BLaER1 (cell line): ENCODE data around the gene ABTB1.

Source experiments
- H3K27ac ChIP-seq: shearing (Covaris generic); formaldehyde crosslinking; 2 replicates; pipeline ENCODE4 v1.8.1; 2022
- H3K27me3 ChIP-seq: shearing (Covaris generic); formaldehyde crosslinking; 2 replicates; pipeline ENCODE4 v1.8.1; 2022
- H3K36me3 ChIP-seq: shearing (Covaris generic); formaldehyde crosslinking; 2 replicates; pipeline ENCODE4 v1.8.1; 2022
- H3K4me1 ChIP-seq: shearing (Covaris generic); formaldehyde crosslinking; 2 replicates; pipeline ENCODE4 v1.8.1; 2022
- H3K4me2 ChIP-seq: shearing (Covaris generic); formaldehyde crosslinking; 2 replicates; pipeline ENCODE4 v1.8.1; 2022
- H3K4me3 ChIP-seq: shearing (Covaris generic); formaldehyde crosslinking; 2 replicates; pipeline ENCODE4 v1.8.1; 2022
- H3K9ac ChIP-seq: shearing (Covaris generic); formaldehyde crosslinking; 2 replicates; pipeline ENCODE4 v1.8.1; 2022
- H3K9me3 ChIP-seq: shearing (Covaris generic); formaldehyde crosslinking; 2 replicates; pipeline ENCODE4 v1.8.1; 2022
- H4K20me1 ChIP-seq: shearing (Covaris generic); formaldehyde crosslinking; 2 replicates; pipeline ENCODE4 v1.8.1; 2022
- Cebpa-rat ChIP-seq: shearing (Covaris generic); IDR thresholded peaks from 2 replicates; pipeline ENCODE4 v1.8.1; 2022

ABTB1 gene

DNA sequence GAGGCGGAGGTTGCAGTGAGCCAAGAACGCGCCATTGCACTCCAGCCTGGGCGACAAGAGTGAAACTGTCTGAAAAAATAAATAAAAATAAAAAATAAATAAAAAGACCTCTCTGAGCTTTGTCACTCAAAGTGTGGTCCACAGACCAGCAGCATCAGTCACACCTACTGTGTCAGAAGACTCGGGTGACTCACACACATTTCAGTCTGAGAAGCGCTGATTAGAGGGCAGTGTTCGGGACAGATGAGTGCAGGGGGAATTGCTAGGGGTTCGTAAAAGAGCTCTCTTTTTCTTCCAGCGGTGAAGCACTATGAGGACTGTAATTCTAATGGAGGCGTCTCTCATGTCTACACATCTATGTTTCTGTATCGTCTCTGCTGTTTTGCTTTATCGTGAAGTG, 38.1 kb upstream of the ABTB1 start:
- no peak for TF ChIP-seq Cebpa-rat
- H4K20me1 ChIP-seq, result peaks cover 48% of the 10 kb centered on the region
- no peak overlapping the region for H3K4me3 ChIP-seq
- H3K9me3 ChIP-seq, result no peaks in the 10 kb centered on the region
- H3K27me3 ChIP-seq, result peaks cover 13% of the 10 kb centered on the region
- H3K4me1 ChIP-seq, result peaks cover 38% of the 10 kb centered on the region
- H3K36me3 ChIP-seq, result peaks cover 1% of the 10 kb centered on the region; the same call in 1 of the 2 replicates
- H3K27ac ChIP-seq, result no peak overlapping the region
- H3K9ac ChIP-seq, result no peak overlapping the region
- H3K4me2 ChIP-seq, result no peak overlapping the region

DNA sequence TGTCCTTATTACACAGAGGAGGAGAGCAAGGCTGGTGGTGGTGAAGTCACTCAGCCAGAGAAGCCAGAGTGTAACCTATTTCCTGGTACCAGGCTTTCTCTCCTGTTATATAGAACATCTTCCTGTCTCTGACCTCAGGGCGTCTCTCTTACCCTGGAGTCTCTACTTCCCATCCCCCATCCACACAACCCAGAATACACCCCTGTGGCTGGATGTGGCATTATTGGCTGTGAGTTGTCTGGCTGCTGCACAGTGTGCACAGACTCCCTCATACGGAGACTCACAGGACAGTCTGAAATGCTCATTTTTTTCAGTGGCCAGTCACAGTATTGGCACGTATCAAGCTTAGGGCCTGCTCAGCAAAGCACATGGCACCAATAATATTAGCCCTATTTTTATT, 35.2 kb upstream of the ABTB1 start:
- no peak overlapping the region for H3K4me3 ChIP-seq
- peaks cover 12% of the 10 kb centered on the region; the same call in 1 of the 2 replicates for H3K36me3 ChIP-seq
- no peak for TF ChIP-seq Cebpa-rat

DNA sequence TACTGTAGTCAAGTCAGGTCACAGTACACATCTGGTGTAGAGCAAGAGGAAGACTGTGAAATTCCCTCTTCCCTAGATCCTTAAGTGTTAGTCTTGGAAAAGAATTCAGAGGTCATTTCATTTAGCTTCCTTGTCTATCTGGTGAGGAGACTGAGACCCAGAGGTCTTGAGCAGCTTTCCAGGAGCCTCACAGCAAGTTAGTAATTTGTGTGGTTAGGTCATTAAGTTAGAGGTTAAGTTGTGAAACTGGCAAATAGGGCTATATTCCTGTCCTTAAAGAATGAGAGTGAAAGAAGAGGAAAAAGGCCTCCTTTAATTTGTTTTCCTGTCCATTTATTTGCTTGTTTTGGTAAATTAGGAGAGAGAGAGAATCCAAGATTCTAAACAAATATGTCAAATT, 34.8 kb upstream of the ABTB1 start:
- Histone ChIP-seq H3K36me3 (peaks cover 12% of the 10 kb centered on the region; the same call in 1 of the 2 replicates), H3K9me3 (no peaks in the 10 kb centered on the region), H3K9ac (no peak overlapping the region), H3K4me1 (peaks cover 28% of the 10 kb centered on the region), H4K20me1 (peaks cover 31% of the 10 kb centered on the region), H3K4me3 (no peak overlapping the region), H3K27me3 (no peaks in the 10 kb centered on the region), H3K27ac (no peak overlapping the region), H3K4me2 (peak overlapping the region; percentile 77)
- TF ChIP-seq Cebpa-rat, result no peak

More for the DNA sequence above, 35.2 kb upstream of the ABTB1 start:
- H3K4me2 ChIP-seq, result peak overlapping the region; percentile 77
- H3K9ac ChIP-seq, result no peak overlapping the region
- H3K27ac ChIP-seq, result no peak overlapping the region
- H4K20me1 ChIP-seq, result peaks cover 32% of the 10 kb centered on the region
- H3K27me3 ChIP-seq, result no peaks in the 10 kb centered on the region
- H3K9me3 ChIP-seq, result no peaks in the 10 kb centered on the region
- H3K4me1 ChIP-seq, result peaks cover 28% of the 10 kb centered on the region

DNA sequence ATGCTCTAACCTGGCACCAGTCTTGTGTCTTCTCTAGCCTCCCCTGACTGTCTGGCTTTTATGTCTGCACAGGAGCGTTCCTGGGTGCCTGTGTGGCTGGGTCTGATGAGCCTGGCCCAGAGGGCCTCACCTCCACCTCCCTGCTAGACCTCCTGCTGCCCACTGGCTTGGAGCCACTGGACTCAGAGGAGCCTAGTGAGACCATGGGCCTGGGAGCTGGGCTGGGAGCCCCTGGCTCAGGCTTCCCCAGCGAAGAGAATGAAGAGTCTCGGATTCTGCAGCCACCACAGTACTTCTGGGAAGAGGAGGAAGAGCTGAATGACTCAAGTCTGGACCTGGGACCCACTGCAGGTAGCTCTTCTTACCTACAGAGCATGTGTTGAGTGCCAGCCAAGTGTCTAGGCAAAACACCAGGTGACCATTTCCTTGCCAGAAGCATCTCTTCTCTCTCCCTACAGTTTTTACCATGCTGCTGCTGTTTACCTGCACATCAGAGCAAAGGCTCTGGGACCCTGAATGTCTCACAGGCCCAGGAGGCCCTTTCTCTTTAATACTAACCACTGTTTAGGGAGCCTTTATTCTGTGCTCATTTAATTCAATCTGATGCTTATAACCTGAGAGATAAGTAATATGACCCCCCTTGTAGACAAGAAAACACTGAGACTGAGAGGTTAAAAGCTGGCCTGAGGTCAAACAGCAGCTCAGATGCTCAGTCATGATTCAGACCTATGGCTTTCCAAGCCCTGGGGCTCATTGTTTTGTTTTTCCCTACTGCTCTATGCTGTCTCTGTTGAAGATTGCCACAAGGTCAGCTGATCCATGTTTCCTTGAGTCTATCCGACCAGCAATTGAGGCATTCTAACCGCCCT, 33.3 kb upstream of the ABTB1 start:
- no peaks in the 10 kb centered on the region for H3K9me3 ChIP-seq
- no peaks in the 10 kb centered on the region for H3K27me3 ChIP-seq
- no peak for TF ChIP-seq Cebpa-rat
- H3K4me1 ChIP-seq, result peaks cover 42% of the 10 kb centered on the region
- H3K36me3 ChIP-seq, result peaks cover 12% of the 10 kb centered on the region; the same call in 1 of the 2 replicates
- no peak overlapping the region for H3K4me3 ChIP-seq
- no peak overlapping the region for H3K27ac ChIP-seq
- peaks cover 31% of the 10 kb centered on the region for H4K20me1 ChIP-seq
- H3K9ac ChIP-seq, result no peak overlapping the region
- no peak overlapping the region for H3K4me2 ChIP-seq

DNA sequence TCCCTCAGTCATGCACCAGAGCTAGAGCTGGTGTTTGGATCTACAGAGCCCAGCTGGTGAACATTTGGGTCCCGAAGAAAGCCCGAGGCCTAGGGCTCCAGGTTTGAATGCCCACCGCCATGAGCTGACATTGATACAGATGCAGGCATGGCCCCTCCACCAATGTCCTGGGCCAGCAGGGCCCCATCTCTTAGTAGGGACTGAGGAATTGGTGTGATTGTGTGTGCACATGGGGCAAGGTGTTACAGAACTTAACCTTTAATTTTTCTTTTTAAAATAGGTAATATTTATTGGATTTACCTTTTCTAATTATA, 32.8 kb upstream of the ABTB1 start:
- Histone ChIP-seq H3K4me3 (no peak overlapping the region), H3K4me1 (peaks cover 47% of the 10 kb centered on the region), H3K27me3 (no peaks in the 10 kb centered on the region), H3K9ac (no peak overlapping the region), H3K27ac (no peak overlapping the region), H3K4me2 (no peak overlapping the region), H4K20me1 (peaks cover 31% of the 10 kb centered on the region), H3K9me3 (no peaks in the 10 kb centered on the region), H3K36me3 (peaks cover 12% of the 10 kb centered on the region; the same call in 1 of the 2 replicates)
- TF ChIP-seq Cebpa-rat, result no peak

DNA sequence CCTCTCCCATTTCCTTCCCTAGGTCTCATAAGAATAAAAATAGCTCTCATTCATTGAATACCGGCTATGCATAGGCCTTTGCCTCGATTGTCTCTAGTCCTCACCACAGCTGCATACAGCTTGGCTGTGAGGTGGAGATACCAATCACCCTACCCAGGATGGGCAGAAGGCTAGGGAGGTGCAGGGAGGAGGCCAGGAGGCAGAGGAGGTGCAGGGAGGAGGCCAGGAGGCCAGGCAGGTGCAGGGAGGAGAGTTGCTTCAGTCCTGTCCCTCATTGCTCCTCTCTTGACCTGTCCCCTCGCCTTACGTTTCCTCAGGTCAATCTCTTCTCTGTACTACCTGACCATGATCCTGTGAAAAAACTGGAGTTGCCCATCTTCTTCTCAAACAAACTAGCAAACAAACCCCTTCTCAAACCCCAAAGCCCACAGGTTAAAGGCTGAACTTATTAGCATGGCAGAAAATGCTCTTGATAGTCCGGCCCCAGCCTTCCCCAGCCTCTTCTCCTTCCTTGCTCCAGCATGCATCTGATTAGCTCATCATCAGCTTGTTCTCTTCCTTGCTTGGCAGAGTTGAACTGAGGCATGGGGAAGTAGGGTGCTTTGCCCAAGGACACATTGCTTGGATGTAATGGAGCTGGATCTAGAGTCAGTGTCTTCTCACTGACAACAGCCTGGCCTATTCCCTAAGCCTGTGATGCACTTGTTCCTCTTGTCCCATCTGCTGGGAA, 27.9 kb upstream of the ABTB1 start:
- peak overlapping the region; percentile 20; the same call in 1 of the 2 replicates for H3K4me3 ChIP-seq
- no peaks in the 10 kb centered on the region for H3K27me3 ChIP-seq
- peak overlapping the region; percentile 89 for H3K4me2 ChIP-seq
- peak overlapping the region; percentile 66 for H3K27ac ChIP-seq
- H3K9ac ChIP-seq, result peak overlapping the region; percentile 20; the same call in 1 of the 2 replicates
- peaks cover 46% of the 10 kb centered on the region for H3K4me1 ChIP-seq
- no peaks in the 10 kb centered on the region for H3K9me3 ChIP-seq
- peaks cover 10% of the 10 kb centered on the region; the same call in 1 of the 2 replicates for H3K36me3 ChIP-seq
- no peaks in the 10 kb centered on the region for H4K20me1 ChIP-seq
- no peak for TF ChIP-seq Cebpa-rat

DNA sequence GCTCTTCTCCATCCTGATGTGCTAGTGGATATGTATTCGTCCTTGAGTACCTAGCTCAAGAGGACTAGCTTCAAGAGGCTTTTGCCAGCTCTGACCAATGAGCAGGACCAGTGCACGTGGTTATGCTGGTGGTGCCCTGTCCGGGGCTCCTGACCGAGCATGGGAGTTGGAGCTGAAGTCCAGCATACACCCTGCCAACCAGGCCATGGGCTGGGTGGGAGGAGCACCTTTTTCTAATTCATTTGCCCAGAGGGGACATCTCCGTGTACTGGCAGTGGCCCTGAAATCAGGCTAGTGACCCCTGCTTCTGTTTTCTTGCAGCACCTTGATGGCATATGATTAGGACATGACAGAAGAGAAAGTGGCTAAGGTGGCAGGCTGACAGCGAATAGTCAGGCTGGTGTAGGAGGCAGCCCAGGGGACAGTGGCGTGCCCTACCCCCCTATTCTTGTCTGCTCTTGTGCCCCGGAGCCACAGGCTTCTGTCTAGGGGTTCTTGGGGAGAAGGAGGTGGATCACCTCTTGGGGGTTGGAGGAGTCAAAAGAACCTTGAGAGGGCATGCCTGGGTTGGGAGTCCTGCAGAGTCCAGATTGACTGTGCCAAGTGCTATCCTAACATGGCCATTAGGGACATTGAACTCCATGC, 27.3 kb upstream of the ABTB1 start:
- no peak overlapping the region; the same call in 1 of the 2 replicates for H3K9ac ChIP-seq
- H3K4me3 ChIP-seq, result no peak overlapping the region
- H3K27me3 ChIP-seq, result no peaks in the 10 kb centered on the region
- peaks cover 6% of the 10 kb centered on the region; the same call in 1 of the 2 replicates for H3K36me3 ChIP-seq
- TF ChIP-seq Cebpa-rat, result no peak
- no peaks in the 10 kb centered on the region for H3K9me3 ChIP-seq
- H3K4me1 ChIP-seq, result peaks cover 46% of the 10 kb centered on the region
- peak overlapping the region; percentile 66 for H3K27ac ChIP-seq
- H3K4me2 ChIP-seq, result peak overlapping the region; percentile 89
- H4K20me1 ChIP-seq, result no peaks in the 10 kb centered on the region

DNA sequence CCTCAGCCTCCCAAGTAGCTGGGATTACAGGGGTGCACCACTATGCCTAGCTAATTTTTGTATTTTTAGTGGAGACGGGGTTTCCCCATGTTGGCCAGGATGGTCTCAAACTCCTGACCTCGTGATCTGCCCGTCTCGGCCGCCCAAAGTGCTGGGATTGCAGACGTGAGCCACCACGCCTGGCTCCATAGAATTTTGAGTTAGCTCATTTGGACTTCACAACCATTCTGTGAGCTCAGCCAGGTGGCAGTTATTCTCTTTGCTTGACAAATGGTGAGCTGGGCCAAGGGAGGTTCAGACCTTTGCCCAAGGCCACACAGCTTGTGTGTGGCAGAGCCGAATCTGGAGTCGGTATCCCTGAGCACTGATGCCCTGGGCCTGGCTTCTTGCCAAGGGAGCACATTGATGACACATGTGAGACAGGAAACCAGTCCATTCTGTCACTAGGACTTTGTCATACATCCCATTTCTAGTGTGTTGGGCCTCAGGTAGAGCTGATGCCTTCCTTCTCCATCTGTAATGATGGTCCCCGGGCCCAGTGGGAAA, 26.2 kb upstream of the ABTB1 start:
- no peaks in the 10 kb centered on the region for H3K27me3 ChIP-seq
- H3K9me3 ChIP-seq, result no peaks in the 10 kb centered on the region
- H3K4me1 ChIP-seq, result peaks cover 46% of the 10 kb centered on the region
- no peaks in the 10 kb centered on the region for H4K20me1 ChIP-seq
- no peak for TF ChIP-seq Cebpa-rat
- H3K36me3 ChIP-seq, result 0 out of 2 replicates have a peak, but pooled peaks cover under 1% of the 10 kb centered on the region
- H3K4me2 ChIP-seq, result 0 out of 2 replicates have a peak overlapping the region, but pooled peaks have one; percentile 2
- H3K27ac ChIP-seq, result no peak overlapping the region
- H3K4me3 ChIP-seq, result no peak overlapping the region
- H3K9ac ChIP-seq, result no peak overlapping the region

DNA sequence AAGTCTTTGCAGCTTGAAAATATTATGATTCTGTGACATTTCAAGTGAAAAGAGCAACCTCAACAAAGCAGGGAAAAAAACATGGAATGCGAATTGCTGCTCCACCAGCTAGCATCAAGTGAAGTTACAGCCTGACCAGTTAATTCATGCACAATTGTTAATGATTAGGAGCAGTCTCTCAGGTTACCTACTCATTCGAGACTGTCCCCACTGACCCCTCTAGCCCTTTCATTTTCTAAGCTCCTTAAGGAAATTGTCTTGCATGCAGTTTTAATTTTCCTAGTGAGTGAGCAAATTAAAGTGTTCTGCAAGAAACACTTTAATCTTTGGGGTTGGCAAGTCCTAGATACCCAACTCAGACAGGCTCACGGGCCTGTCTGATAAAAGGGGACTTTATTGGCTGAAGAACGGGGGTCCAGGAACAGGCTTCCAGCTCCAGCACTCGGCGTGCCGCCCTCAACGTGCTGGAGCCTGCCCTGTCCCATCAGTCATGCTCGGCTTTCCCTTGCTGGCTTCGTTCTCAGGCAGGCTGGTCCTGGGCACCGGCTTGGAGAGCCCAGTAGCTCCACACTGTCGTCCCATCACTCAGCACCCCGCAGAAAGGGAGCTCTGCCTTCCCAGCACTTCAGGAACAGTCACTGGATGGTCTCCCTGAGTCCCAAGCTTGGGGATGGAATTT, 25.4 kb upstream of the ABTB1 start:
- H3K4me3 ChIP-seq, result no peak overlapping the region
- no peaks in the 10 kb centered on the region for H4K20me1 ChIP-seq
- H3K9ac ChIP-seq, result no peak overlapping the region
- no peaks in the 10 kb centered on the region for H3K36me3 ChIP-seq
- H3K4me2 ChIP-seq, result no peak overlapping the region
- TF ChIP-seq Cebpa-rat, result no peak
- no peaks in the 10 kb centered on the region for H3K9me3 ChIP-seq
- H3K4me1 ChIP-seq, result peaks cover 46% of the 10 kb centered on the region
- H3K27me3 ChIP-seq, result no peaks in the 10 kb centered on the region
- no peak overlapping the region for H3K27ac ChIP-seq
